Activated CD4-positive, alpha-beta T cell treated with anti-CD3 and anti-CD28 coated beads for 24 hours (primary cell): Measurements from ENCODE around the gene MRPS25.

Experiments
- DNase-seq, 2 donors: peaks; one replicate each; pipeline ENCODE4 v3.0.0-alpha.2; 2020; ENCODE audit warnings: low read depth in 2 of 2

Gene MRPS25

GRCh38 chr3:15081960-15082664 lies 17.0 kb upstream of the MRPS25 start:
- no peak for DNase-seq

GRCh38 chr3:15079091-15079490 lies 14.0 kb upstream of the MRPS25 start:
- no peak for DNase-seq

GRCh38 chr3:15074500-15074899 lies 9.4 kb upstream of the MRPS25 start:
- no peak for DNase-seq

- DNase-seq = no peak
These were observed 6.6 kb upstream of the MRPS25 start for GRCh38 chr3:15071699-15072098.

- DNase-seq = no peak
These were observed 4.3 kb upstream of the MRPS25 start for GRCh38 chr3:15069441-15069840.

GRCh38 chr3:15066467-15066866 lies 1.4 kb upstream of the MRPS25 start:
- DNase-seq = no peak

- DNase-seq = no peak
These were observed 464 bp upstream of the MRPS25 start for GRCh38 chr3:15065550-15066007.

- DNase-seq = no peak
These were observed 748 bp downstream of the MRPS25 start for GRCh38 chr3:15064299-15064834.

- no peak for DNase-seq
These were observed 1.3 kb downstream of the MRPS25 start for GRCh38 chr3:15063656-15064286.

- no peak for DNase-seq
These were observed 1.9 kb downstream of the MRPS25 start for GRCh38 chr3:15063238-15063637.

- no peak for DNase-seq
These were observed 5.1 kb downstream of the MRPS25 start for GRCh38 chr3:15060029-15060428.

GRCh38 chr3:15056676-15057404 lies 8.3 kb downstream of the MRPS25 start:
- no peak for DNase-seq

- DNase-seq = peak; percentile 38 to 55
These were observed 10.0 kb downstream of the MRPS25 start for GRCh38 chr3:15055019-15055557.

GRCh38 chr3:15053541-15053940 lies 11.6 kb downstream of the MRPS25 start:
- DNase-seq = no peak

GRCh38 chr3:15052335-15053242 lies 12.5 kb downstream of the MRPS25 start:
- DNase-seq = no peak

GRCh38 chr3:15051531-15051930 lies 13.6 kb downstream of the MRPS25 start:
- DNase-seq = peak in 1 of 2 donors; percentile 36

GRCh38 chr3:15050405-15051092 lies 14.6 kb downstream of the MRPS25 start:
- DNase-seq = no peak

- DNase-seq = no peak
These were observed 15.5 kb downstream of the MRPS25 start for GRCh38 chr3:15049584-15049983.

GRCh38 chr3:15045667-15046066 lies 19.4 kb downstream of the MRPS25 start:
- no peak for DNase-seq

- no peak for DNase-seq
These were observed 20.8 kb downstream of the MRPS25 start for GRCh38 chr3:15044326-15044725.
